SK-N-SH (cell line): Measurements from ENCODE around the gene KLK2. TPM values are rescaled to one million over a fixed set of nuclear protein-coding genes. Genes with fewer than 3 reads are reported as not detected.

Experiments
- CTCF ChIA-PET: fragments of 300-600, 350-600 bp; formaldehyde crosslinking; extraction: SDS; loops from one replicate; lab custom pipeline; 2021; lab: Yijun Ruan, JAX
- POLR2A ChIA-PET: fragments of 350-600 bp; sonication (Branson Sonifier 250); formaldehyde crosslinking; extraction: SDS; loops from one replicate; lab custom pipeline; 2020; ENCODE audit warnings: antibody characterized with exemption, inconsistent platforms; lab: Yijun Ruan, JAX
- DNase-seq: peaks from one replicate; pipeline ENCODE4 v3.0.0; 2012
- H2AFZ ChIP-seq: fragments of 200-600 bp; sonication (generic); 2 replicates; pipeline ENCODE4 v1.8.1; 2016; ENCODE audit warnings: antibody characterized with exemption, mild to moderate bottlenecking, low read depth
- H3F3A ChIP-seq: fragments of 200-600 bp; sonication (generic); replicated peaks from 2 replicates; pipeline ENCODE3; 2016; ENCODE audit warnings: antibody characterized with exemption, mild to moderate bottlenecking; ENCODE audit not compliant: insufficient read depth
- H3K27ac ChIP-seq, 2 experiments: fragments of 200-500 bp in 1 of 2; fragments of 200-600 bp in 1 of 2; sonication (Bioruptor generic) in 1 of 2; sonication (generic), shearing (Covaris generic) in 1 of 2; 2 replicates each; pipeline versions ENCODE4 v1.5.1 to v1.6.1; 2014 to 2016; ENCODE audit warnings: low read depth in 2 of 2, inconsistent platforms in 1 of 2, low read length in 1 of 2, mild to moderate bottlenecking in 1 of 2, mixed read lengths in 1 of 2
- H3K27me3 ChIP-seq: fragments of 200-600 bp; sonication (generic), shearing (Covaris generic); 2 replicates; pipeline ENCODE4 v1.6.1; 2016; ENCODE audit warnings: mixed run types; ENCODE audit not compliant: insufficient read depth
- H3K36me3 ChIP-seq, 2 experiments: fragments of 200-500 bp in 1 of 2; fragments of 200-600 bp in 1 of 2; sonication (Bioruptor generic) in 1 of 2; sonication (generic) in 1 of 2; replicated peaks in 1 of 2; 2 replicates each; pipeline versions ENCODE3 to v1.5.1; 2014 to 2016; ENCODE audit warnings: low read length in 1 of 2, mild to moderate bottlenecking in 1 of 2; ENCODE audit not compliant: insufficient read depth in 2 of 2, control insufficient read depth in 1 of 2
- H3K4me1 ChIP-seq, 2 experiments: fragments of 200-500 bp in 1 of 2; fragments of 200-600 bp in 1 of 2; sonication (Bioruptor generic) in 1 of 2; sonication (generic), shearing (Covaris generic) in 1 of 2; 2 replicates each; pipeline versions ENCODE4 v1.5.1 to v1.6.1; 2014 to 2016; ENCODE audit warnings: low read depth in 1 of 2, low read length in 1 of 2, mixed run types in 1 of 2; ENCODE audit not compliant: insufficient read depth in 2 of 2, control insufficient read depth in 1 of 2
- H3K4me2 ChIP-seq: fragments of 200-600 bp; sonication (generic), shearing (Covaris generic); 2 replicates; pipeline ENCODE4 v1.6.1; 2017; ENCODE audit warnings: mixed run types
- H3K4me3 ChIP-seq, 2 experiments: fragments of 200-500 bp in 1 of 2; fragments of 200-600 bp in 1 of 2; sonication (Bioruptor generic) in 1 of 2; sonication (generic), shearing (Covaris generic) in 1 of 2; 2 replicates each; pipeline versions ENCODE4 v1.5.1 to v1.8.1; 2014 to 2016; ENCODE audit warnings: low read depth in 2 of 2, inconsistent platforms in 1 of 2, low read length in 1 of 2, mild to moderate bottlenecking in 1 of 2, mixed read lengths in 1 of 2, moderate library complexity in 1 of 2
- H3K79me2 ChIP-seq: fragments of 200-600 bp; sonication (generic); 2 replicates; pipeline ENCODE4 v1.8.1; 2017; ENCODE audit warnings: mild to moderate bottlenecking; ENCODE audit not compliant: insufficient read depth
- H3K9ac ChIP-seq: fragments of 200-600 bp; sonication (generic); 2 replicates; pipeline ENCODE4 v1.6.1; 2017; ENCODE audit warnings: mixed run types
- H3K9me2 ChIP-seq: fragments of 200-600 bp; sonication (generic); 2 replicates; pipeline ENCODE4 v1.6.1; 2017; ENCODE audit warnings: mixed run types
- H3K9me3 ChIP-seq: fragments of 200-600 bp; sonication (generic); 2 replicates; pipeline ENCODE4 v1.6.1; 2017; ENCODE audit warnings: mixed run types, mild to moderate bottlenecking, moderate library complexity
- H4K20me1 ChIP-seq: fragments of 200-600 bp; sonication (generic); 2 replicates; pipeline ENCODE4 v1.6.1; 2017; ENCODE audit warnings: mild to moderate bottlenecking, mixed run types; ENCODE audit not compliant: insufficient read depth
- FOSL2 ChIP-seq: IDR thresholded peaks from 2 replicates; pipeline ENCODE4 v1.4.0; 2012; ENCODE audit warnings: low read depth, mild to moderate bottlenecking, moderate library complexity, borderline replicate concordance
- FOXJ3 ChIP-seq: sonication (generic); formaldehyde crosslinking; IDR thresholded peaks from 2 replicates; pipeline ENCODE4 v1.5.1; 2020; ENCODE audit warnings: mild to moderate bottlenecking, missing genetic modification reagents
- MEF2A ChIP-seq: IDR thresholded peaks from 2 replicates; pipeline ENCODE4 v1.4.0; 2012; ENCODE audit warnings: low read depth, borderline replicate concordance
- MXI1 ChIP-seq: IDR thresholded peaks from 2 replicates; pipeline ENCODE4 v1.6.1; 2012; ENCODE audit warnings: mild to moderate bottlenecking, low read depth, low read length, improper control_type of control experiment
- NFIC ChIP-seq: IDR thresholded peaks from 2 replicates; pipeline ENCODE4 v1.4.0; 2012; ENCODE audit warnings: borderline replicate concordance
- NRF1 ChIP-seq: IDR thresholded peaks from 2 replicates; pipeline ENCODE4 v1.6.1; 2012; ENCODE audit warnings: low read depth, mild to moderate bottlenecking, low read length
- REST ChIP-seq: IDR thresholded peaks from 2 replicates; pipeline ENCODE4 v1.6.1; 2012; ENCODE audit warnings: mild to moderate bottlenecking, low read depth, low read length, moderate library complexity
- RFX5 ChIP-seq: IDR thresholded peaks from 2 replicates; pipeline ENCODE4 v1.6.1; 2012; ENCODE audit warnings: mild to moderate bottlenecking, improper control_type of control experiment, low read length
- TCF12 ChIP-seq: IDR thresholded peaks from 2 replicates; pipeline ENCODE4 v1.4.0; 2012
- WGBS: methylation state at CpG from one replicate; pipeline ENCODE4 v1.1.6; 2017; ENCODE audit warnings: low lambda C conversion rate; 5-methylcytosine and 5-hydroxymethylcytosine counted together
- polyA plus RNA-seq, 3 experiments: library from polyadenylated mRNA; depleted of rRNA; stranded (reverse); fragments of >200 nt; gene quantifications; 2 replicates each; pipeline ENCODE4 v1.2.3, GENCODE V29; 2012

The KLK2 gene
- polyA plus RNA-seq, 1 of the 3 experiments (the other 2 are of a cell fraction), result 0.15 TPM

GRCh38 chr19:50835785-50836542 is 37.3 kb upstream of the KLK2 start:
- Histone ChIP-seq H3K36me3 (no peaks in the 10 kb centered on the region), H3K79me2 (no peaks in the 10 kb centered on the region), H2AFZ (peak overlapping the region; percentile 65; the same call in 1 of the 2 replicates), H3K9ac (peak overlapping the region; percentile 41; the same call in 1 of the 2 replicates), H3K9me3 (no peaks in the 10 kb centered on the region), H4K20me1 (no peaks in the 10 kb centered on the region), H3K4me3 (peak overlapping the region; percentile 52 to 57), H3K4me2 (peak overlapping the region; percentile 77), H3K27ac (no peak overlapping the region; a peak in 1 of 4 replicates), H3F3A (no peaks in the 10 kb centered on the region), H3K27me3 (peaks cover 22% of the 10 kb centered on the region; the same call in 1 of the 2 replicates), H3K9me2 (no peaks in the 10 kb centered on the region), H3K4me1 (peaks cover 0 to 7% of the 10 kb centered on the region in 2 experiments; a peak in 1 of 4 replicates)
- POLR2A ChIA-PET, result no interaction called here
- DNase-seq, result peak; percentile 96
- WGBS, result 9% methylated on average over 23 of the region's 67 CpGs
- TF ChIP-seq MXI1, result peak; percentile 30; the same call in 1 of the 2 replicates
- no peak for TF ChIP-seq REST
- TF ChIP-seq NRF1, result 0 out of 2 replicates have a peak, but pooled peaks have one; percentile 24
- CTCF ChIA-PET, result no interaction called here

- DNase-seq, result no peak
- Histone ChIP-seq H3K79me2 (no peaks in the 10 kb centered on the region), H3F3A (no peaks in the 10 kb centered on the region), H3K4me2 (no peak overlapping the region), H3K4me1 (peaks cover 0 to 7% of the 10 kb centered on the region in 2 experiments; a peak in 1 of 4 replicates), H3K27ac (no peak overlapping the region), H3K27me3 (peaks cover 22% of the 10 kb centered on the region; the same call in 1 of the 2 replicates), H3K4me3 (no peak overlapping the region), H3K9me3 (no peaks in the 10 kb centered on the region), H3K9me2 (no peaks in the 10 kb centered on the region), H3K36me3 (no peaks in the 10 kb centered on the region), H4K20me1 (no peaks in the 10 kb centered on the region), H2AFZ (no peak overlapping the region; the same call in 1 of the 2 replicates), H3K9ac (no peak overlapping the region)
- 37% methylated on average over 19 of the region's 19 CpGs for WGBS
- ChIA-PET CTCF (interaction anchor here (0.6 to 0.7 kb wide), 2 partner anchors 45 to 86 kb away, joined by 3 read pairs; no protein-coding TSS in a partner anchor), POLR2A (no interaction called here)
- TF ChIP-seq REST (no peak), NRF1 (no peak), TCF12 (no peak), FOXJ3 (CRISPR knock-in tag) (no peak), NFIC (no peak), FOSL2 (no peak), MEF2A (no peak), RFX5 (no peak)
These were observed 36.6 kb upstream of the KLK2 start for GRCh38 chr19:50836543-50837195.
